Measurements from ENCODE around the gene GAP43. TPM values are rescaled to one million over a fixed set of nuclear protein-coding genes. Genes with fewer than 3 reads are reported as not detected.

Gene GAP43
- total RNA-seq, 1 donor from 2014 or later, result not detected

DNA sequence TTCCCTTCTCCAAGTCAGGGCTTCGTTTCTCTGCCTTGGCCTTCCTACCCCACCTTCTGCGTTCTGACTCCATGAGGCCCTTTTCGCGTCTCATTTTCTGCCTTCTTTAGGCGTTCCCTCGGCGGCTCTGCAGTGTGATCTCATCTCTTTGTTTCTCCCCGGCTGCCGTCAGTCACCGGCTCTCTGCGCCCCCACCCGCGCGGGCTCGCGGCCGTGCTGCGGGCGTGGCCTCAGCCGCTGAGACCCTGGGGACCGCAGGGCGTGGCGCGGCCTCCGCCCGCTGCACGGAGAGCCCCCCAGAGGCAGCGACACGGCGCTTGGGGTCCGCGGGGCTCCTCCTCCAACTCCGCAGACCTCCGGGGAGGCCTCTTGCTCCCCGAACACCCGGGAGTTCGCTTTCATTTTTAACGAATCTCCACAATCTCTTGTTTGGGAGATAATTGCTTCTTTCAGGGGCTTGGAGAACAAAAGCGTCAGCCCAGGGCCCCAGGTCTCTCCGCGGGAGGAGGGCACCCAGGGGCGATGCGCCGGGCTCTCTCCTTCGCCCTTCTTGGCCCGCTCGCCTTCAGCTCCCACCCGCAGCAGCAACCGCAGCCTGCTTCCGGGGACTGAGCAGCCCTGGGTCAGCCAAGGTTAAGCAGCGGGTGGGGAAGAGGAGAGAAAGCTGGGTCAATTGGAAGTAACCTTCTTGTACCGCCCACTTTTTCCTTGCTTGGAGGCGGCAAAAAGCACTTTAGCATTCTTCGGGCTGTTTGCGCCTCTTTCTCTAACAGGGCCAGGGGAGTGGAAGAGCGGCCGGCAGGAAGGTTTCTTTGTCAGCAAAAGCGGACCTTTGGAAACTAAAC is 35.2 kb downstream of the GAP43 start:
- Histone ChIP-seq H3K27me3 (ENCODE audit: control insufficient read depth, insufficient read depth, low read length) (no peaks in the 10 kb centered on the region), H3K36me3 (ENCODE audit: control insufficient read depth, insufficient read depth, low read length) (no peaks in the 10 kb centered on the region), H3K4me3 (ENCODE audit: low read depth, low read length) (peak overlapping the region; percentile 58)
- TF ChIP-seq, protein P1, sequence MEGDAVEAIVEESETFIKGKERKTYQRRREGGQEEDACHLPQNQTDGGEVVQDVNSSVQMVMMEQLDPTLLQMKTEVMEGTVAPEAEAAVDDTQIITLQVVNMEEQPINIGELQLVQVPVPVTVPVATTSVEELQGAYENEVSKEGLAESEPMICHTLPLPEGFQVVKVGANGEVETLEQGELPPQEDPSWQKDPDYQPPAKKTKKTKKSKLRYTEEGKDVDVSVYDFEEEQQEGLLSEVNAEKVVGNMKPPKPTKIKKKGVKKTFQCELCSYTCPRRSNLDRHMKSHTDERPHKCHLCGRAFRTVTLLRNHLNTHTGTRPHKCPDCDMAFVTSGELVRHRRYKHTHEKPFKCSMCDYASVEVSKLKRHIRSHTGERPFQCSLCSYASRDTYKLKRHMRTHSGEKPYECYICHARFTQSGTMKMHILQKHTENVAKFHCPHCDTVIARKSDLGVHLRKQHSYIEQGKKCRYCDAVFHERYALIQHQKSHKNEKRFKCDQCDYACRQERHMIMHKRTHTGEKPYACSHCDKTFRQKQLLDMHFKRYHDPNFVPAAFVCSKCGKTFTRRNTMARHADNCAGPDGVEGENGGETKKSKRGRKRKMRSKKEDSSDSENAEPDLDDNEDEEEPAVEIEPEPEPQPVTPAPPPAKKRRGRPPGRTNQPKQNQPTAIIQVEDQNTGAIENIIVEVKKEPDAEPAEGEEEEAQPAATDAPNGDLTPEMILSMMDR (IDR thresholded peaks at IDR 0.05; ENCODE audit: insufficient read depth, low read length, severe bottlenecking), result no peak
- FAIRE-seq, result no peak
- DNase-seq (ENCODE audit: low read depth), result peak; percentile 77

DNA sequence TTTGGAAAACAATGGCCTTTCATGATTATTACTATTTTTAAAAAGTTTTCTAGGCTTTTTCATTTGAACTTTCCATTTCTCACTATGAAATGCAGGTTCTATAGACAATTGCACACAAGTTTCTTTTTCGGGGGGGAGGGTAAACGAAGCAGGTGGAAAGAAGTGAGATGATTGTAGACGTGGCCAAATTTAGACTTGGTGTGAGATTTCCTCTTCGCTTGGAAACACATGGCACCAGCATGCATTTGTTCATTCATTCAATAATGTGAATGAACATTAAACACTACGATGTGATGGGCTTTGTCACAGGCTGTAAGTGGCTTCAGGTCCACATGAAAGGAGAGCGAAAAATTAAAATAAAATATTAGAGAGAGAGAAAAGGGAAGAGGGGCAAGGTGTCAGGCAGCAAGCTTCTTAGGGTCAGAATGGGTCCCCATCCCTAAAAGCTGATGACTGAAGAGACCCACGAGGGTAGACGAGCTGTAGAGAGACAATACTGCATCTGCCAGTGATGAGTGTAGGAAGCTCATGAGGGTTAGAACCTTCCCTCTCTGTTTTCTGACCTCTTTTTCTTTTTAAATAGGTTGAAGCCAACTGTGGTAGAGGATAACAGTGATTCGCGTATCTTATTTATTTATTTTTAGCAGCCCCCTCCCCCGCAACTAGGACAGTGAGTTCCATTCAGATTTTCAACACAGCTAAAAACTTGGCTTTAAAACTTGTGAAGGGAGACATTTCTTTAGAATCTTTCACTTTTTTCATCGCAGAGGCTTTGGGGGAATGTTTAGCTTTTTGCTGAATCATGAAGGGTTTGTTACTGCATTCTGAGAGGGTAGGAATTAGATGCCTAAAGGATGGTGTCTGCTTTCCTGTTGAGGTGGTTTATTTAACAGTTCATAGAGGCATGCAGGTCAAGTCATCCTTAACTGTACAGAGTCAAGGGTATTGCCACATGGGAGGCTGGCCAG is 36.2 kb downstream of the GAP43 start:
- TF ChIP-seq, protein P1 (IDR thresholded peaks at IDR 0.05; ENCODE audit: insufficient read depth, low read length, severe bottlenecking), result no peak
- H3K36me3 ChIP-seq (ENCODE audit: control insufficient read depth, insufficient read depth, low read length), result no peaks in the 10 kb centered on the region
- no peak overlapping the region for H3K4me3 ChIP-seq (ENCODE audit: low read depth, low read length)
- H3K27me3 ChIP-seq (ENCODE audit: control insufficient read depth, insufficient read depth, low read length), result no peaks in the 10 kb centered on the region
- DNase-seq (ENCODE audit: low read depth) (no peak), FAIRE-seq (no peak)

DNA sequence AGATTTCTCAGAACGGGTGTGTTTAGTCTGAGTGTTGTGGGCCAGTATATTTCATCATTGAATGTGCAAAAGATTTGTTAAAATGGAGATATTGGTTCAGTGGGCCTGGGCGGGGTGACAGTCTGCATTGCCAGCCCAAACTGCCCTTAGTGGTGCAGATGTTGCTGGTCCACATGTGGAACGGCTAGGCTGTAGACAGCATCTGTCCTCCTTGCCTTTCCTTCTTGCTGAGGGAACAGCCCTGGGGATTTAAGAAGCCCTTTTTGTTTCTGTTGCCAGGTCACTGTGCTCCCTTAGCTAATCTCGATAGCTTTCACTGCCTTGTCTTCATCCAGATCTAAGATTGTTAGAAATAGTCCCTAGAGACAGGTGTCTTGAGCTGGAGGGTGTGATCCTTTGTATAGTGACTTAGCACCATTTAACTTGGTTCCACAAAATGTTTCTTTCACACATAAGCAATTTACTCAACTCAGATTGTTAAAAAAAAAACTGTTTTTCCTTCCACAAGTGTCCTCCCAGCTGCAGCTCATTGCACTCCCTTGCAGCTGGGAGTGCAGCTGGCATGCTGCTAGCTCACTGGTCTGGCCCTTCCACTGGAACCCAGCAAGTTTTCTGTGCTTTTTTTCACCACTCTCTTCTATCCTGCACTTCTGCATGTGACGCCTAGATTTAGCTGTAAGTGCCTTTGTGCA is 37.5 kb downstream of the GAP43 start:
- TF ChIP-seq, protein P1 (IDR thresholded peaks at IDR 0.05; ENCODE audit: insufficient read depth, low read length, severe bottlenecking), result no peak
- Histone ChIP-seq H3K36me3 (ENCODE audit: control insufficient read depth, insufficient read depth, low read length) (no peaks in the 10 kb centered on the region), H3K4me3 (ENCODE audit: low read depth, low read length) (no peak overlapping the region), H3K27me3 (ENCODE audit: control insufficient read depth, insufficient read depth, low read length) (no peaks in the 10 kb centered on the region)
- FAIRE-seq (no peak), DNase-seq (ENCODE audit: low read depth) (no peak)

- Histone ChIP-seq H3K27me3 (ENCODE audit: control insufficient read depth, insufficient read depth, low read length) (no peaks in the 10 kb centered on the region), H3K4me3 (ENCODE audit: low read depth, low read length) (no peak overlapping the region), H3K36me3 (ENCODE audit: control insufficient read depth, insufficient read depth, low read length) (no peaks in the 10 kb centered on the region)
- TF ChIP-seq, protein P1 (IDR thresholded peaks at IDR 0.05; ENCODE audit: insufficient read depth, low read length, severe bottlenecking), result no peak
- FAIRE-seq, result no peak
- no peak for DNase-seq (ENCODE audit: low read depth)
Observed at GRCh38 chr3:115662356-115662755, 39.0 kb downstream of the GAP43 start.

GRCh38 chr3:115663414-115663813 is 40.1 kb downstream of the GAP43 start:
- DNase-seq (ENCODE audit: low read depth) (peak; percentile 33), FAIRE-seq (no peak)
- H3K36me3 ChIP-seq (ENCODE audit: control insufficient read depth, insufficient read depth, low read length), result no peaks in the 10 kb centered on the region
- H3K27me3 ChIP-seq (ENCODE audit: control insufficient read depth, insufficient read depth, low read length), result no peaks in the 10 kb centered on the region
- TF ChIP-seq, protein P1 (IDR thresholded peaks at IDR 0.05; ENCODE audit: insufficient read depth, low read length, severe bottlenecking), result no peak
- no peak overlapping the region for H3K4me3 ChIP-seq (ENCODE audit: low read depth, low read length)

All from bronchial epithelial cell (primary cell).